Measurements from ENCODE around the gene DENND10.
"Not testable (repeated sequence)": the region's sequence is repeated elsewhere in the genome, so short reads cannot be mapped to it uniquely, and the experiment has no call there.

DENND10 gene

GRCh38 chr10:119162452-119163092, 58.7 kb downstream of the DENND10 start:
- Histone ChIP-seq H3K9me3 (ENCODE audit: control insufficient read depth, low read depth, low read length) (no peaks in the 10 kb centered on the region), H3K9ac (ENCODE audit: low read length) (no peak overlapping the region), H3K27ac (ENCODE audit: low read length) (no peak overlapping the region), H3K4me1 (ENCODE audit: control insufficient read depth, low read depth, low read length) (no peaks in the 10 kb centered on the region), H3K4me3 (ENCODE audit: low read length) (no peak overlapping the region), H3K36me3 (ENCODE audit: control insufficient read depth, low read depth, low read length) (peaks cover 13% of the 10 kb centered on the region), H3K27me3 (ENCODE audit: control insufficient read depth, insufficient read depth, low read length) (no peaks in the 10 kb centered on the region)

GRCh38 chr10:119165171-119166117, 61.5 kb downstream of the DENND10 start, which contains the start of gene SFXN4:
Gene SFXN4 (minus strand): TSS chr10:119165714. CDS start chr10:119165647, 67 bp downstream.
- H3K4me1 ChIP-seq (ENCODE audit: control insufficient read depth, low read depth, low read length), result no peaks in the 10 kb centered on the region
- H3K9ac ChIP-seq (ENCODE audit: low read length), result peak within 1 kb of the TSS; percentile 73
- no peaks in the 10 kb centered on the region for H3K27me3 ChIP-seq (ENCODE audit: control insufficient read depth, insufficient read depth, low read length)
- peak within 1 kb of the TSS; percentile 53 for H3K4me3 ChIP-seq (ENCODE audit: low read length)
- H3K36me3 ChIP-seq (ENCODE audit: control insufficient read depth, low read depth, low read length), result peaks cover 35% of the 10 kb centered on the region
- no peaks in the 10 kb centered on the region for H3K9me3 ChIP-seq (ENCODE audit: control insufficient read depth, low read depth, low read length)
- H3K27ac ChIP-seq (ENCODE audit: low read length), result no peak within 1 kb of the TSS

GRCh38 chr10:119166118-119166500, 62.2 kb downstream of the DENND10 start:
- H3K36me3 ChIP-seq (ENCODE audit: control insufficient read depth, low read depth, low read length), result peaks cover 34% of the 10 kb centered on the region
- no peak overlapping the region for H3K27ac ChIP-seq (ENCODE audit: low read length)
- no peaks in the 10 kb centered on the region for H3K27me3 ChIP-seq (ENCODE audit: control insufficient read depth, insufficient read depth, low read length)
- peak overlapping the region; percentile 53 for H3K4me3 ChIP-seq (ENCODE audit: low read length)
- no peaks in the 10 kb centered on the region for H3K9me3 ChIP-seq (ENCODE audit: control insufficient read depth, low read depth, low read length)
- H3K9ac ChIP-seq (ENCODE audit: low read length), result peak overlapping the region; percentile 73
- no peaks in the 10 kb centered on the region for H3K4me1 ChIP-seq (ENCODE audit: control insufficient read depth, low read depth, low read length)

GRCh38 chr10:119166564-119166963, 62.7 kb downstream of the DENND10 start:
- Histone ChIP-seq H3K27ac (ENCODE audit: low read length) (no peak overlapping the region), H3K9me3 (ENCODE audit: control insufficient read depth, low read depth, low read length) (no peaks in the 10 kb centered on the region), H3K9ac (ENCODE audit: low read length) (no peak overlapping the region), H3K4me3 (ENCODE audit: low read length) (no peak overlapping the region), H3K36me3 (ENCODE audit: control insufficient read depth, low read depth, low read length) (peaks cover 39% of the 10 kb centered on the region), H3K27me3 (ENCODE audit: control insufficient read depth, insufficient read depth, low read length) (no peaks in the 10 kb centered on the region), H3K4me1 (ENCODE audit: control insufficient read depth, low read depth, low read length) (no peaks in the 10 kb centered on the region)

- Histone ChIP-seq H3K9me3 (ENCODE audit: control insufficient read depth, low read depth, low read length) (no peaks in the 10 kb centered on the region), H3K27me3 (ENCODE audit: control insufficient read depth, insufficient read depth, low read length) (no peaks in the 10 kb centered on the region), H3K36me3 (ENCODE audit: control insufficient read depth, low read depth, low read length) (peaks cover 44% of the 10 kb centered on the region), H3K9ac (ENCODE audit: low read length) (no peak overlapping the region), H3K4me3 (ENCODE audit: low read length) (no peak overlapping the region), H3K27ac (ENCODE audit: low read length) (no peak overlapping the region), H3K4me1 (ENCODE audit: control insufficient read depth, low read depth, low read length) (no peaks in the 10 kb centered on the region)
Observed at GRCh38 chr10:119167041-119167440, 63.1 kb downstream of the DENND10 start.

- H3K4me1 ChIP-seq (ENCODE audit: control insufficient read depth, low read depth, low read length), result peaks cover 3% of the 10 kb centered on the region
- no peaks in the 10 kb centered on the region for H3K27me3 ChIP-seq (ENCODE audit: control insufficient read depth, insufficient read depth, low read length)
- no peak overlapping the region for H3K27ac ChIP-seq (ENCODE audit: low read length)
- H3K4me3 ChIP-seq (ENCODE audit: low read length), result no peak overlapping the region
- no peak overlapping the region for H3K9ac ChIP-seq (ENCODE audit: low read length)
- peaks cover 68% of the 10 kb centered on the region for H3K36me3 ChIP-seq (ENCODE audit: control insufficient read depth, low read depth, low read length)
- H3K9me3 ChIP-seq (ENCODE audit: control insufficient read depth, low read depth, low read length), result no peaks in the 10 kb centered on the region
Observed at GRCh38 chr10:119174109-119174508, 70.2 kb downstream of the DENND10 start.

- Histone ChIP-seq H3K4me3 (ENCODE audit: low read length) (no peak overlapping the region), H3K4me1 (ENCODE audit: control insufficient read depth, low read depth, low read length) (peaks cover 5% of the 10 kb centered on the region), H3K36me3 (ENCODE audit: control insufficient read depth, low read depth, low read length) (peaks cover 51% of the 10 kb centered on the region), H3K9me3 (ENCODE audit: control insufficient read depth, low read depth, low read length) (no peaks in the 10 kb centered on the region), H3K27ac (ENCODE audit: low read length) (no peak overlapping the region), H3K27me3 (ENCODE audit: control insufficient read depth, insufficient read depth, low read length) (no peaks in the 10 kb centered on the region), H3K9ac (ENCODE audit: low read length) (no peak overlapping the region)
Observed at GRCh38 chr10:119176166-119176565, 72.3 kb downstream of the DENND10 start.

GRCh38 chr10:119177708-119178371, 73.9 kb downstream of the DENND10 start:
- peak overlapping the region; percentile 61 for H3K27ac ChIP-seq (ENCODE audit: low read length)
- peak overlapping the region; percentile 88 for H3K4me3 ChIP-seq (ENCODE audit: low read length)
- peaks cover 5% of the 10 kb centered on the region for H3K4me1 ChIP-seq (ENCODE audit: control insufficient read depth, low read depth, low read length)
- H3K9me3 ChIP-seq (ENCODE audit: control insufficient read depth, low read depth, low read length), result no peaks in the 10 kb centered on the region
- no peaks in the 10 kb centered on the region for H3K27me3 ChIP-seq (ENCODE audit: control insufficient read depth, insufficient read depth, low read length)
- H3K36me3 ChIP-seq (ENCODE audit: control insufficient read depth, low read depth, low read length), result peaks cover 37% of the 10 kb centered on the region
- H3K9ac ChIP-seq (ENCODE audit: low read length), result peak overlapping the region; percentile 93

- Histone ChIP-seq H3K9me3 (ENCODE audit: control insufficient read depth, low read depth, low read length) (no peaks in the 10 kb centered on the region), H3K27me3 (ENCODE audit: control insufficient read depth, insufficient read depth, low read length) (no peaks in the 10 kb centered on the region), H3K27ac (ENCODE audit: low read length) (peak within 1 kb of the TSS; percentile 61), H3K4me1 (ENCODE audit: control insufficient read depth, low read depth, low read length) (peaks cover 5% of the 10 kb centered on the region), H3K4me3 (ENCODE audit: low read length) (peak within 1 kb of the TSS; percentile 88), H3K36me3 (ENCODE audit: control insufficient read depth, low read depth, low read length) (peaks cover 30% of the 10 kb centered on the region), H3K9ac (ENCODE audit: low read length) (peak within 1 kb of the TSS; percentile 93)
Observed at GRCh38 chr10:119178372-119179119, 74.6 kb downstream of the DENND10 start, which contains the start of gene PRDX3. Gene PRDX3 (minus strand): TSS chr10:119178812. CDS start chr10:119178790, 22 bp downstream.

GRCh38 chr10:119180850-119181400, 77.0 kb downstream of the DENND10 start:
- H3K9me3 ChIP-seq (ENCODE audit: control insufficient read depth, low read depth, low read length); H3K27ac ChIP-seq (ENCODE audit: low read length); H3K4me1 ChIP-seq (ENCODE audit: control insufficient read depth, low read depth, low read length); H3K27me3 ChIP-seq (ENCODE audit: control insufficient read depth, insufficient read depth, low read length); H3K9ac ChIP-seq (ENCODE audit: low read length); H3K4me3 ChIP-seq (ENCODE audit: low read length): not testable (repeated sequence)
- H3K36me3 ChIP-seq (ENCODE audit: control insufficient read depth, low read depth, low read length), result peaks cover 12% of the 10 kb centered on the region

Measured in iPS-18a (cell line).